ENCODE results near the gene RNF4.
"Not testable (repeated sequence)": the region's sequence is repeated elsewhere in the genome, so short reads cannot be mapped to it uniquely, and the experiment has no call there.

RNF4 gene

GRCh38 chr4:2535376-2536192 is 66.7 kb downstream of the RNF4 start:
- DNase-seq (ENCODE audit: low read depth) = peak; percentile 34

DNA sequence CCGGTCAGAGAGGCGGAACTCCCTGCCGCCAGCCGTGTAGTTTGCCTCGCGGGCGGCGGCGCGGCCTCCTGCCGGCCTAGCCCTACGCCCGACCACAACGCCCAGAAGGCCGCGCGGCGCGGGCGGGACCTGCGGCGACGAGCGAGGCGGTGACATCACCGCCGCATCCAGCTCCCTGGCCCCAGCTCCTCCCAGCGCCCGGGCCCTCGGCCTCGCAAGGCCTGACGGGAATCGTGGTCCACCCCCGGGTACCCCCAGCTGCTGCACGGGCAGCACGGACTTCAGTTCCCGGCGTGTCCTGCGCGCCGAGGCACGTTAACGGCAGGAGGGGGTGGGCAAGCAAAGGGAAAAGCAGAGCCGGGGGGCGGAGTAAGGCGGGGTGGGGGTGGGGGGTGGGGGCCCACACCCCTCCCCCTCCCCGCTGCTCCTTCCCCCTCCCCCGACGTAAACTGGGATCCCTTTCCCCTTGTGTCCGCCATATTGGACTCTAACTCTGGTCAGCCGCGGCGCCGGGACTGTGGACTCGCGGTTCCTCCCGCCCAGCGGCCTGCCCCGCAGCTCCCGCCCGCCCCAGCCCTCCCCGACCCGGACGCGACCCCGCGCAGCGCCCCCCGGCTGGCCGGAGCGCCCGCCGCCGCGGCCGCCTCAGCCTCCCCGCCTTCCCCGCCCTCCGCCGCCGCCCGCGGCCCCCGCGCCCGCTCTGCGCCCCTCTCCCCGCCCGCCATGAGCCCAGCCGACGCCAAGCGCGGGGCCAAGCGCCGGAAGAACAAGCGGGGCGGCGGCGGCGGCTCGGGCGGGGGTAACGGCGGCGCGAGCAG is 67.5 kb downstream of the RNF4 start, which contains the start of gene FAM193A:
Gene FAM193A, plus strand, starts transcription at position 455 of the 818 bp plus-strand sequence. Its CDS starts 269 bp downstream, at position 724.
- DNase-seq (ENCODE audit: low read depth) = peak; percentile 100

GRCh38 chr4:2537011-2537830 is 68.3 kb downstream of the RNF4 start:
- peak; percentile 46 for DNase-seq (ENCODE audit: low read depth)

DNA sequence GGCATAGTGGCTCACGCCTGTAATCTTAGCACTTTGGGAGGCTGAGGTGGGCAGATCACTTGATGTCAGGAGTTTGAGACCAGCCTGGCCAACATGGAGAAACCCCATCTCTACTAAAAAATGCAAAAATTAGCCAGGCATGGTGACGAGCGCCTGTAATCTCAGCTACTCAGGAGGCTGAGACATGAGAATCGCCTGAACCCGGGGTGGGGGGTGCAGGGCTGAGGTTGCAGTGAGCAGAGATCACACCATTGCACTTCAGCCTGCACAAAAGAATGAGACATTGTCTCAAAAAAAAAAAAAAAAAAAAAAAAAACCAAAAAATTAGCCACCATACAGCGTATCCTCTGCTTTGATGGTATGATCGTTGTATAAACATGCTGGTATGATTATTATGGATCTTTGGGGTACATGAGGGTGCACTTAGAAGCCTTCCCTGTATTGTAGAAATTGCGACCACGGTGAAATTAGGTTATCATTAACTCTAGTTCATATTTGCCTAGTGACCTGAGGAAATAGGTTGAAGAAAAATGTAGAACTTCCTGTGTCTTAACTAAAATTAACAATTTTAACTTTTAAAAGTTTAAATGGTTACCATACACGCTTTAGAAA is 74.8 kb downstream of the RNF4 start:
- DNase-seq (ENCODE audit: low read depth) = not testable (repeated sequence)

DNA sequence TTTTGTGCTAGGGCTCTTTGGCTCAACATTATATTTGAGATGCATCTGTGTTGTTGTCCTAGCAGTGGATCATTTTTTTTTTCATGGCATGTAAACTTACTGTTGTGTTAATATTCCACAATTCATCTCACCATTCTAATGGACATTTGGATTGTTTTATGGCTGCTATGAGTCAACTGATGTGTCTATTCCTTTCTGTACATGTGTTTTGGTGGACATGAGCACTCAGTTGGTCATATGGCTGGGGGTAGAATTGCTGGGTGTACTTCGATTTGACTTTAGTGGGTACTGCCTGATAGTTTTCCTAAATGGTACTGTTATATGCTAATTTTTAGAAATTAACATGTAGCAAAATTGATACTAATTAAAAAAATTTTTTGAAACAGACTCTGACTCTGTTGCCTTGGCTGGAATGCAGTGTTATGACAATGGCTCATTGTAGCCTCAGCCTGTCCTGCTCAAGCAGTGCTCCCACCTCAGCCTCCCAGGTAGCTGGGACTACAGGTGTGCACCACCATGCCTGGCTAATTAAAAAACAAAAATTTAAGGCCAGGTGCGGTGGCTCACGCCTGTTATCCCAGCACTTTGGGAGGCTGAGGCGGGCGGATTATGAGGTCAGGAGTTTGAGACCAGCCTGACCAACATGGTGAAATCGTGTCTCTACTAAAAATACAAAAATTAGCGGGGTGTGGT is 76.6 kb downstream of the RNF4 start:
- no peak for DNase-seq (ENCODE audit: low read depth)

DNA sequence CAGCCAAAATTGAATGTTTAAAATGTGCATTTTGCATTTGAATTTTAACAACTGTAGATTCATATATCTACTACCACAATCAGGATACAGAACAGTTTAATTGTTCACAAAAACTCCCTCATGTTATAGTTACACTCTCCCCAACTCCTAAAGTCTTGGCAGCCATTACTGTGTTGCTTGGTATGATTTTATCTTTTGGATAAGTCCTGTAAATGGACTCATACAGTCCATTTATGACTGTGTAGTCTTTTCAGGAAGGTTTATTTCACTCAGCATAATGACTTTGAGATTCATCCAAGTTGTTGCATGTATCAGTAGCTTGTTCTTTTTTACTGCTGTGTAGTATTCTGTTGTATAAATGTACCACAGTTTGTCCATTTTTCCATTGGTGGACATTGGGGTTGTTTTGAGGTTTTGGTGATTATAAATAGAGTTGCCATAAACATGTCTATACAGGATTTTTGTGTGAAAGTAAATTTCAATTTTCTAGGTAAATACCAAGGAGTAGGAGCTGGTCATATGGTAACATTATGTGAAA is 77.4 kb downstream of the RNF4 start:
- DNase-seq (ENCODE audit: low read depth) = no peak

DNA sequence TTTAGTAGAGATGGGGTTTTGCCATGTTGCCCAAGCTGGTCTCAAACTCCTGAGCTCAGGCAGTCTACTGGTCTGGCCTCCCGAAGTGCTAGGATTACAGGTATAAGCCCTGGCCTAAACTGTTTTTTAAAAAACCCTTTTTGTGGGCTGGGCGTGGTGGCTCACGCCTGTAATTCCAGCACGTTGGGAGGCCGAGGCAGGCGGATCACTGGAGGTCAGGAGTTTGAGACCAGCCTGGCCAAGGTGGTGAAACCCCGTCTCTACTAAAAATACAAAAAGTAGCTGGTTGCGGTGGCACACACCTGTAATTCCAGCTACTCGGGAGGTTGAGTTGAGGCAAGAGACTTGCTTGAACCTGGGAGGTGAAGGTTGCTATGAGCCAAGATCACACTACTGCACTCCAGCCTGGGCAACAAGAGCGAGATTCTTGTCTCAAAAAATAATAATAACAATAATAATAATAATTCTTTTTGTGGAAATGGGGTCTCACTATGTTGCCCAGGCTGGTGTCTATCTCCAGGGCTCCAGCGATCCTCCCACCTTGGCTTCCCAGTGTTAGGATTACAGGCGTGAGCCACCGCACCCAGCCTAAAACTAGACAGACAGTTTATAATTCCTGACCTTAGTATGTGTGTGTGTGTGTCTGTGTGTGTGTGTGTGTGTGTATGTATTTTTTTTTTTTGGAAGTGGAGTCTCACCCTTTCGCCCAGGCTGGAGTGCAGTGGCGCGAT is 78.2 kb downstream of the RNF4 start:
- not testable (repeated sequence) for DNase-seq (ENCODE audit: low read depth)

DNA sequence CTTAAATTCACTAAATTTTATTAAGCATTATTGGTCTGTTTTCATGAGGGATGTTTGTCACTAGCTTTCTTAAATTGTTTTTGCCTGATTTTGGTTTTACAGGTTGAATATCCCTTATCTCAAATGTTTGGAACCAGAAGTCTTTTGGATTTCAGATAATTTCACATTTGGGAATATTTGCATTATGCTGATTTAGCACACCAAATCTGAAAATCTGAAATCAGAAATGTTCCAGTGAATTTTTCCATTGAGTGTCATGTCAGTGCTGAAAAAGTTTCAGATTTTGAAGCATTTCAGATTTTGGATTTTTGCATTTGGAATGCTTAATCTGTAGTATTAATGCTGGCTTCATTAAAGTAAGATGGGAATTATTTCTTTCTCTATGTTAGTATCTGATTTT is 82.2 kb downstream of the RNF4 start:
- DNase-seq (ENCODE audit: low read depth) = no peak

DNA sequence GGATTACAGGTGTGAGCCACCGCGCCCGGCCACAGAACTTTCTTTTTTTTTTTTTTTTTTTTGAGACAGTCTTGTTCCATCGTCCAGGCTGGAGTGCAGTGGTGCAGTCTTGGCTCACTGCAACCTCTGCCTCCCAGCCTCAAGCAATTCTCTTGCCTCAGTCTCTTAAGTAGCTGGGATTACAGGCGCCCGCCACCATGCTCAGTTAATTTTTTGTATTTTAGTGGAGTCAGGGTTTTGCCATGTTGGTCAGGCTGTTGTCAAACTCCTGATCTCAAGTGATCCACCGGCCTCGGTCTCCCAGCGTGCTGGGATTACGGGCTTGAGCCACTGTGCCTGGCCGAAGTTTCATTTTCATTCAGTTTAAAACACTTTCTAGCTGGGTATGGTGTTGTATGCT is 83.9 kb downstream of the RNF4 start:
- DNase-seq (ENCODE audit: low read depth) = no peak

GRCh38 chr4:2558301-2558700 is 89.4 kb downstream of the RNF4 start:
- no peak for DNase-seq (ENCODE audit: low read depth)

DNA sequence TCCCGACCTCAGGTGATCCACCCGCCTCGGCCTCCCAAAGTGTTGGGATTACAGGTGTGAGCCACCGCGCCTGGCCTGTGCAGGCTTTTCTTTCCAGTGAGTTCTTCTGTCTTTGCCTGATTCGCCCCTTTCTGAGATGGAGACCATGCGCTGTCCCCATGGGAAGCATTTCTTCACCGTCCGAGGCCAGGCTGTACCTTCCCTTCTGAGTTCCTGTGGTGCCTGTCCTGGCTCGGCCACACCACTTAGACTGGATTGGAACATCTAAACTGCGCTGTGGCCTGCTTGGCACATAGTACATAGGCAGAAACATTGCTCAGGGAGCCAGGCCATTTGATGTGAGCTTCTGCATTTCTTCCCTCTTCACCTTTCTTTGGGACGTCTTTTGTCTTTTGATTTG is 91.3 kb downstream of the RNF4 start:
- no peak for DNase-seq (ENCODE audit: low read depth)

Data from EH (cell line).